Measurements from ENCODE around the gene IRF5. TPM values are rescaled to one million over a fixed set of nuclear protein-coding genes. Genes with fewer than 3 reads are reported as not detected.
"Not testable (repeated sequence)": the region's sequence is repeated elsewhere in the genome, so short reads cannot be mapped to it uniquely, and the experiment has no call there.

Gene IRF5
- polyA plus RNA-seq, 1 experiment: 0.36 TPM

DNA sequence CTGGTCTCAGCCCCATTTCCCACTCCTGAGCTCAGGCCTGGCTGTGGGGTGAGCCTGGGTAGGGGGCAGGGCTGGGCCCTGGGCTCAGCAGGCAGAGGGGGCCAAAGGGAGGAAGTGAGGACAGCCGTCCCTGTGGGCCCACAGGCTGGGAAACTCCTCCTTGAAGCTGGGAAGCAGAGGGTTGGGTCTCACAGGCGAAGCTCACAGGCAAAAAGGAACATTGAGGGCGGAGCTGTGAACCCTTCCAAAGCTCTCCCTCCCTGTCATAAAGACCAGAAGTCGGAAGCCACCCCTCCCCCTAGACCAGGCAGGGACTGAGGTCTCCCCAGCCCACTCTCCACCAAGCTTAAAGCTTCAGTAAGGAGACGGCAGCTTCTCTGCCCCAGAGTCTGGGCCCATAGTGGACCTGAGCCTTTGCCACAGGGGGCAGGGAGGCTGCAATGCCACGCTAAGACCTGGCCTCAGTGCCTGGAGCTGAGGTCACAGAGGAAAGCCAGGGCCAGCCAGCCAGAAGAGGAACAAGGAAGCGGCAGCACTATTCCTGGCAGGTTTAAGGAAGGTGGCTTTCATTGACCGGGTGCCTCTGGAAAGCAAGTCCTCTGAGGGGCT lies 26.2 kb upstream of the IRF5 start:
- Histone ChIP-seq H3K27me3 (ENCODE audit: control insufficient read depth, insufficient read depth, low read length) (peaks cover 28% of the 10 kb centered on the region), H3K36me3 (ENCODE audit: control insufficient read depth, insufficient read depth, low read length) (no peaks in the 10 kb centered on the region), H3K4me3 (ENCODE audit: low read depth, low read length) (no peak overlapping the region)
- TF ChIP-seq, protein P1, sequence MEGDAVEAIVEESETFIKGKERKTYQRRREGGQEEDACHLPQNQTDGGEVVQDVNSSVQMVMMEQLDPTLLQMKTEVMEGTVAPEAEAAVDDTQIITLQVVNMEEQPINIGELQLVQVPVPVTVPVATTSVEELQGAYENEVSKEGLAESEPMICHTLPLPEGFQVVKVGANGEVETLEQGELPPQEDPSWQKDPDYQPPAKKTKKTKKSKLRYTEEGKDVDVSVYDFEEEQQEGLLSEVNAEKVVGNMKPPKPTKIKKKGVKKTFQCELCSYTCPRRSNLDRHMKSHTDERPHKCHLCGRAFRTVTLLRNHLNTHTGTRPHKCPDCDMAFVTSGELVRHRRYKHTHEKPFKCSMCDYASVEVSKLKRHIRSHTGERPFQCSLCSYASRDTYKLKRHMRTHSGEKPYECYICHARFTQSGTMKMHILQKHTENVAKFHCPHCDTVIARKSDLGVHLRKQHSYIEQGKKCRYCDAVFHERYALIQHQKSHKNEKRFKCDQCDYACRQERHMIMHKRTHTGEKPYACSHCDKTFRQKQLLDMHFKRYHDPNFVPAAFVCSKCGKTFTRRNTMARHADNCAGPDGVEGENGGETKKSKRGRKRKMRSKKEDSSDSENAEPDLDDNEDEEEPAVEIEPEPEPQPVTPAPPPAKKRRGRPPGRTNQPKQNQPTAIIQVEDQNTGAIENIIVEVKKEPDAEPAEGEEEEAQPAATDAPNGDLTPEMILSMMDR (IDR thresholded peaks at IDR 0.05; ENCODE audit: insufficient read depth, low read depth, low read length): no peak
- no peak for DNase-seq (ENCODE audit: low read depth)
- ChIA-PET POLR2A (no interaction called here), CTCF (interaction anchor here (1.1 to 1.7 kb wide), 3 partner anchors 11 to 180 kb away, joined by 3 to 10 read pairs (median 3); no protein-coding TSS in a partner anchor)

DNA sequence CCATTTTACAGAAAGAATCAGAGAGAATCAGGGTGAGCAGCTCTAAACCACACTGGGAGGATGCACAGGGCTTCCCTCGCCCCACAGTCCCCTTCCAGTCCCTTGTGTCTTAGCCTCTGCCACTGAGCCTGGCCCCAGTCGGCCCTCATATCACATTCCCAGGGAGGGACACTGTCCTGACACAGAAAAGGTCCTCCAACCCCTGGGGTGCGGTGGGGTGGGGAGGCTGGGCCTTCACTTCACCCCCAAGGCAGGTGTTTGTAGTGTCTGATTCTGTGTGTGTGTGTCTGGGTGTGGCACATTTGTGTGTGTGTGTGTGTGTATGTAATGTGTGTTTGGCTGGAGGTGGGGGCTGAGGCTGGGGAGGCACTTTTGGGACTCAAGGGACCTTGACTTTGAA lies 25.4 kb upstream of the IRF5 start:
- TF ChIP-seq, protein P1 (IDR thresholded peaks at IDR 0.05; ENCODE audit: insufficient read depth, low read depth, low read length): no peak
- CTCF ChIA-PET: interaction anchor here (1.2 to 1.7 kb wide), 2 partner anchors 15 to 179 kb away, joined by 3 to 10 read pairs; no protein-coding TSS in a partner anchor
- Histone ChIP-seq H3K4me3 (ENCODE audit: low read depth, low read length) (no peak overlapping the region), H3K36me3 (ENCODE audit: control insufficient read depth, insufficient read depth, low read length) (no peaks in the 10 kb centered on the region), H3K27me3 (ENCODE audit: control insufficient read depth, insufficient read depth, low read length) (peaks cover 32% of the 10 kb centered on the region)
- POLR2A ChIA-PET: no interaction called here
- DNase-seq (ENCODE audit: low read depth): no peak

DNA sequence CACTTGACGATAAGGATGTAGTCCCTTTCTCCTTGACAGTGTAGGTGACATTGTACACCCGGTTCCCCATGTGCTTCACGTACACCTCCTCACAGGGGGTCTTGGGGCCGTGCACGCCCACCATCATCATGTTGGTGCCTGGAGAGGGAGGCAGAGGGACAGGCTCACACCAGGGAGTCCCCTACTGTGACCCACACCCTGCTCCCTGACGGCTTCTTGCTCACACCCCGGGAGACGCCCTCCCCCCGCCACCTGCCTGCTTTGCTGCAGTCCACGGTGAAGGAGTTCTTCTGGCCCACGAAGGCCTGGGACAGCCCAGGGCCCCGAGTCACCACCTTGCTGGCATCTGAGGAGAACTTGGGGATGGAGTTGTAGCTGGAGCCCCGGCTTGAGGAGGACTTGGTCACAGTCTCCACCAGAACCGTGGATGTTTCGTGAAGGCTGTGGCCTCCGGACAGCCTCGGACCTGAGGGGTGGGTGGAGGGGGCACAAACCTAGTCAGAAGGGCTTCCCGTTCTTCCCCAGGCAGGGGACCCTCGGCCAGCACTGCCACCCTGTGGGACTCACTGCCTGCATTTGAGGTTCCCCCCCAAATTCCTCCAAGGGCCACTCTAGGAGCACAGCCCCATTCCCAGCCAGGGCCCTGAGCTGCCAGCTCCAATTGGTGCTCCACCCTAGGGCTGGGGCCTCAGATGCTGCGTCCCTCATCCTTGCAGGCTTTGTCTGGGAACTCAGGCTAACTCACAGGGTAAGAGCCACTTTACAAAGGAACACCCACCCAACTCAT lies 24.8 kb upstream of the IRF5 start:
- H3K27me3 ChIP-seq (ENCODE audit: control insufficient read depth, insufficient read depth, low read length): peaks cover 32% of the 10 kb centered on the region
- H3K36me3 ChIP-seq (ENCODE audit: control insufficient read depth, insufficient read depth, low read length); H3K4me3 ChIP-seq (ENCODE audit: low read depth, low read length); DNase-seq (ENCODE audit: low read depth); POLR2A ChIA-PET: not testable (repeated sequence)
- CTCF ChIA-PET: interaction anchor here (1.2 kb wide), 1 partner anchor 15 kb away, joined by 3 read pairs; no protein-coding TSS in a partner anchor

GRCh38 chr7:128913870-128914565 lies 23.7 kb upstream of the IRF5 start:
- no peak for DNase-seq (ENCODE audit: low read depth)
- Histone ChIP-seq H3K4me3 (ENCODE audit: low read depth, low read length) (no peak overlapping the region), H3K27me3 (ENCODE audit: control insufficient read depth, insufficient read depth, low read length) (peaks cover 33% of the 10 kb centered on the region), H3K36me3 (ENCODE audit: control insufficient read depth, insufficient read depth, low read length) (no peaks in the 10 kb centered on the region)
- ChIA-PET POLR2A (no interaction called here), CTCF (interaction anchor here (1.0 kb wide), 1 partner anchor 30 kb away, joined by 3 read pairs; no protein-coding TSS in a partner anchor)
- TF ChIP-seq, protein P1 (IDR thresholded peaks at IDR 0.05; ENCODE audit: insufficient read depth, low read depth, low read length): no peak

DNA sequence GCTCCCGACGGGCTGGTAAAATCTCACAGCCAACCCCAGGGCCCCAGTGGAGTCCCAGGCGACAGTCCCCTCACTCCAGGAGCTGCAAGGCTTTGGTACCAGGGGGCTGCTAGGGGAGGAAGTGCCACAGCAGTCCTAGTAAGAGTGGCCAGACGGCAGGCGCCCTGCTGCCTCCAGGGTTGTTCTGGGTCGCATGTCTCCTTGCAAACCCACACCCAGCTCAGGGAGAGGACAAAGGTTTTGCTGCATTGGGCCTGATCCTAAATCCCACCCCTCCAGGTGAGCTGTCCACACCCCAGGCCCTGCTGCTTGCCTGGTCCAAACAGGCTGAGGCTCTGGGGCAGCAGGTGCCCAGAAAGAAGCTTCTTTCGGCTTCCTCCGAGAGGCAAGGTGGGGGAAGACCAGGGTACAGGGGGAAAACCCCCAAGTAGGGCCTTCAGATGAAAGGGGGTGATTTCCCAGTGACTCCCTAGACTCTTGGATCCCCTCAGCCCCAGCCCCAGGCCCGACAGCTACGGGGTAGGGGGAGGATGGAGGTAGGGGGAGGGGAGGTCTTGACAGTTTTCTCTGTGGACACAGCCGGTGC lies 23.1 kb upstream of the IRF5 start:
- ChIA-PET POLR2A (no interaction called here), CTCF (interaction anchor here (1.0 kb wide), 1 partner anchor 31 kb away, joined by 3 read pairs; no protein-coding TSS in a partner anchor)
- Histone ChIP-seq H3K27me3 (ENCODE audit: control insufficient read depth, insufficient read depth, low read length) (peaks cover 33% of the 10 kb centered on the region), H3K4me3 (ENCODE audit: low read depth, low read length) (no peak overlapping the region), H3K36me3 (ENCODE audit: control insufficient read depth, insufficient read depth, low read length) (no peaks in the 10 kb centered on the region)
- DNase-seq (ENCODE audit: low read depth): no peak
- TF ChIP-seq, protein P1 (IDR thresholded peaks at IDR 0.05; ENCODE audit: insufficient read depth, low read depth, low read length): no peak

Data from BJ (cell line).